A673 (cell line): ENCODE data around the gene VPS9D1.

Source experiments
- CTCF ChIP-seq: fragments of 300-800, 200-600 bp; sonication (generic); conservative IDR thresholded peaks from 2 replicates; pipeline ENCODE4 v1.5.1; 2017; ENCODE audit warnings: low read depth, mild to moderate bottlenecking, antibody characterized with exemption, low read length, moderate library complexity, mixed read lengths
- EZH2 ChIP-seq: fragments of 200-600 bp; sonication (generic); IDR thresholded peaks from 2 replicates; pipeline ENCODE4 v1.6.1; 2017; ENCODE audit warnings: borderline replicate concordance, low read depth, mild to moderate bottlenecking, mixed read lengths, antibody characterized with exemption, low read length; ENCODE audit not compliant: poor library complexity, severe bottlenecking

GRCh38 chr16:89661215-89661614 is 59.5 kb downstream of the VPS9D1 start:
- TF ChIP-seq CTCF (no peak), EZH2 (no peak)
